GM18498 (cell line): Measurements from ENCODE around the gene DHRS2.
"Not testable (repeated sequence)": the region's sequence is repeated elsewhere in the genome, so short reads cannot be mapped to it uniquely, and the experiment has no call there.

Experiments used
- ATAC-seq: cut with Tn5 transposase; IDR thresholded peaks from one replicate; pipeline ENCODE4 v1.9.1; 2021; ENCODE audit warnings: mild to moderate bottlenecking, moderate library complexity; ENCODE audit not compliant: unreplicated experiment

The DHRS2 gene

GRCh38 chr14:23689709-23690514, 53.7 kb downstream of the DHRS2 start:
- not testable (repeated sequence) for ATAC-seq

GRCh38 chr14:23692416-23692815, 56.3 kb downstream of the DHRS2 start:
- ATAC-seq, result no peak

- ATAC-seq, result no peak
Observed at GRCh38 chr14:23693252-23693775, 57.1 kb downstream of the DHRS2 start.

GRCh38 chr14:23694085-23694948, 58.2 kb downstream of the DHRS2 start:
- ATAC-seq, result no peak
